ENCODE data around the gene OPN5. TPM values are rescaled to one million over a fixed set of nuclear protein-coding genes. Genes with fewer than 3 reads are reported as not detected.
A peak's percentile ranks its signal among the peaks of the same experiment; 100 is the strongest.

Gene OPN5
- total RNA-seq (1 to 10 TPM in 1 of 10 donors, under 1 TPM in 6, not detected in 3; 0.15 to 1.1 (median 0.38) TPM), polyA plus RNA-seq (under 1 TPM; 0.15 to 0.35 TPM)
- long read RNA-seq, donor 1, result 0 reads
- long read RNA-seq, donor 2, result 0 reads
- long read RNA-seq, donor 3, partial matches to known transcripts, result 0 of 1 reads
- long read RNA-seq, donor 3, other reads (novel, unspliced or antisense), result 1 of 1 reads

DNA sequence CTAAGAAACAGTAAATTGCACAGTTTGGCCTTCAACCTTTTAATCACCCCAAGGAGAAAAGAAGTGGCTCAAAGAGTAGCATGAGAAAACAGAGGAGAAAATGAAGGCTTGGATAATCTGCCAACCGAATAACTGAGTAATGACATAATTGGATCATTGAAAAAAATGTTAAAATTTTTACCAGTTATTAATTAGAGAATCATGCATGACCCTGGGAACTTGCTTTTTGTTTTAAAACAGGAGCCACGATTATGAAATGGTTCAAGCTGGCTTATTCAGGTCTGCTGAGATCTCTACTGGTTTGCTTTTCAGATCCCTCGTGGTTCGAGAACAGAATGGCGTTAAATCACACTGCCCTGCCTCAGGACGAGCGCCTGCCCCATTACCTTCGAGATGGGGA, at the start of gene OPN5:
Gene OPN5, plus strand, starts transcription at position 301 of the 400 bp plus-strand sequence. Its CDS starts 35 bp downstream, at position 336.
- H3K36me3 ChIP-seq, result no peaks in the 10 kb centered on the region
- no peaks in the 10 kb centered on the region for H3K9me3 ChIP-seq
- H3K4me1 ChIP-seq, result peaks cover 0 to 10% (median 4%) of the 10 kb centered on the region in 9 donors
- 86 to 90% methylated on average over 8 of the region's 8 CpGs for WGBS, 2 donors
- DNase-seq (no peak), ATAC-seq (no peak)
- peak within 1 kb of the TSS in 1 of 10 donors; percentile 10 for H3K4me3 ChIP-seq
- no peak for TF ChIP-seq CTCF (IDR thresholded peaks at IDR 0.05)
- peaks cover 0 to 11% (median 0%) of the 10 kb centered on the region in 7 donors for H3K27me3 ChIP-seq
- peak within 1 kb of the TSS in 1 of 10 donors; percentile 25 for H3K27ac ChIP-seq
- intact Hi-C loops (cut with DNase I), result loop anchor here in 9 of 10 donors (2.0 to 10.0 kb wide), 8 partner anchors 149 to 1633 kb away; no protein-coding TSS in a partner anchor

DNA sequence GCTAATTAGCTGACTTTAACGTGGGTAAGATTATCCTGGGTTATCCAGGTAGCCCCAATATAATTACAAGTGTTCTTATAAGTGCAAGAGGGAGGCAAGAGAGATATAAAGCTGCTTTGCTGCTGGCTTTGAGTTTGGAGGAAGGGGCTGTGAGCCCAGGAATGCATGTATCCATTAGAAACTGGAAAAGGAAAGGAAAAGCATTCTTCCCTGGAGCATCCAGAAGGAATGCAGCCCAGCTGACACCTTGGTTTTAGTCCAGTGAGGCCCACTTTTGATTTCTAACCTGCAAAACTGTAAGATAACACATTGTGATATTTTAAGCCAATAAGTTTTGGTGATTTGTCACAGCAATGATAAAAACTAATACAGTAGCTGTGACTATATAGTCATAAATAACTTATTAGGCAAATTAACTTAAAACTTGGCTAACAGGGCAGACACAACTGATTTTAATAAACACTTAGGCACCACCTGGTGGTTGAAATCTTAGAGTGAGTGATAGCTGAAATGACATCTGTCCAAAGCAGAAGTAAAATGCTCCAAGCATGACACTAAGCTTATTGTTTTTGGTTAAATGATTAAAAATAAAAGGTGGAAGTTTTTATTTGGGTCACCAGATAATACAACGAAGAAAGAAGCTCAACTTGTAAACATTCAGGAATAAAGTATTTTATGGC, 47.8 kb upstream of the OPN5 start:
- no peak for ATAC-seq
- intact Hi-C loops (cut with DNase I), result loop anchor here in 9 of 10 donors (1.0 to 10.0 kb wide), 7 partner anchors 82 to 322 kb away; no protein-coding TSS in a partner anchor

DNA sequence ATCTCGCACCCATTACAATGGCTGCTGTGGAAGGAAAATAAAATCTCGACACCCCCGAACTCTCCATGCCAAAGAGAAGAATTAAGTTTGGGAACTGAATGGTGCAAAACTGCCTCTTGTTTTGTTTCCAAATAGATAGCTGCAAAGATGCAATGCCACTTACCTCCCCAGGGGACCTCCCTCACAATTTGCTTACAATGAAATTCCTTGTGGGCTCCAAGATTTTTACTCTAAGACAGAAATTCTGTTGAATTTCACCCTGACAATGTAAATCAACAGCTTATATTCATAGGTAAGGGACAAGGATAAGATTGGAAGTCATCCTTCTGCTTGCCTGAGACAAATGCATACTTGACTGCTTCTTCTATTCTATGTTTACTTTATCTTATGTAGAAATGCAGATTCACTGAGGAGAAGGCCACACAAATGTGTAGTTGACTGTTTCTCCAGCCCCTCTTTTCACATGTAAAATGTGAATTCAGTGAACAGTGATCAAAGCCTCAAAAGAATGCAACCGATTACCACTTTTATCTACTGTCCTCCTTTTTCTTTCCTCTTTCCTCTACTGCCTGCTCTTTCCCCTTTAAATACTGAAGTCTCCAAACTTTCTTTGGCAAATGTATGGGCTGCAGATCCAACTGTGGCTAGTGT, 46.9 kb upstream of the OPN5 start:
- ATAC-seq, result no peak
- WGBS, 2 donors, result 64 to 72% methylated on average over 4 of the region's 4 CpGs

More for the DNA sequence above, 47.8 kb upstream of the OPN5 start:
- no peaks in the 10 kb centered on the region for H3K36me3 ChIP-seq
- no peaks in the 10 kb centered on the region for H3K27me3 ChIP-seq
- H3K4me3 ChIP-seq, result no peak overlapping the region
- H3K27ac ChIP-seq, result no peak overlapping the region
- peak in 1 of 2 donors; percentile 11 for DNase-seq
- 35 to 41% methylated on average over 2 of the region's 2 CpGs for WGBS, 2 donors
- no peaks in the 10 kb centered on the region for H3K9me3 ChIP-seq
- peaks cover 0 to 8% (median 4%) of the 10 kb centered on the region in 9 donors for H3K4me1 ChIP-seq
- peak in 8 of 9 donors; percentile 36 to 64 (median 46) for TF ChIP-seq CTCF (IDR thresholded peaks at IDR 0.05)

More for the DNA sequence above, 46.9 kb upstream of the OPN5 start:
- DNase-seq, result no peak
- Histone ChIP-seq H3K27me3 (no peaks in the 10 kb centered on the region), H3K9me3 (no peaks in the 10 kb centered on the region), H3K4me1 (peaks cover 0 to 8% (median 4%) of the 10 kb centered on the region in 9 donors), H3K36me3 (no peaks in the 10 kb centered on the region), H3K27ac (no peak overlapping the region), H3K4me3 (no peak overlapping the region)
- TF ChIP-seq CTCF (IDR thresholded peaks at IDR 0.05), result no peak
- intact Hi-C loops (cut with DNase I), result loop anchor here in 9 of 10 donors (1.0 to 10.0 kb wide), 7 partner anchors 83 to 323 kb away; no protein-coding TSS in a partner anchor

All from heart right ventricle (tissue), 16 donors.